ENCODE measurements around the gene FAU. TPM values are rescaled to one million over a fixed set of nuclear protein-coding genes. Genes with fewer than 3 reads are reported as not detected.

The FAU gene
- total and polyA plus RNA-seq, 2 of the 13 experiments (the other 11 are each of a cell fraction or from before 2014, with no cell fraction given), result 374 to 869 TPM

- TF ChIP-seq MAFG (CRISPR knock-in tag; IDR thresholded peaks at IDR 0.05), result no peak
- 0 out of 2 replicates have a peak, but pooled peaks have one; percentile 19 for TF ChIP-seq ZNF275 (CRISPR knock-in tag; IDR thresholded peaks at IDR 0.05; ENCODE audit: borderline replicate concordance)
- peak; percentile 42; the same call in 1 of the 2 replicates for TF ChIP-seq ZFP41 (CRISPR knock-in tag; IDR thresholded peaks at IDR 0.05; ENCODE audit: borderline replicate concordance)
- TF ChIP-seq SNAPC4 (CRISPR knock-in tag; IDR thresholded peaks at IDR 0.05), result peak; percentile 52; the same call in 1 of the 2 replicates
- no peak for TF ChIP-seq THRA (CRISPR knock-in tag; IDR thresholded peaks at IDR 0.05; ENCODE audit: borderline replicate concordance)
- peak; percentile 83; the same call in 1 of the 2 replicates for TF ChIP-seq EED (CRISPR knock-in tag; IDR thresholded peaks at IDR 0.05)
- peak; percentile 66 for TF ChIP-seq ZNF883 (CRISPR knock-in tag; IDR thresholded peaks at IDR 0.05; ENCODE audit: not compliant biosample characterization)
- 0 out of 2 replicates have a peak, but pooled peaks have one; percentile 41 for TF ChIP-seq KLF11 (CRISPR knock-in tag; IDR thresholded peaks at IDR 0.05)
- no peak for TF ChIP-seq ZNF382 (CRISPR knock-in tag; IDR thresholded peaks at IDR 0.05; ENCODE audit: borderline replicate concordance)
- peak; percentile 84; the same call in 1 of the 2 replicates for TF ChIP-seq MYC (CRISPR knock-in tag; IDR thresholded peaks at IDR 0.05; ENCODE audit: borderline replicate concordance)
- no peak for TF ChIP-seq KLF13 (CRISPR knock-in tag; IDR thresholded peaks at IDR 0.05)
- peak; percentile 13; the same call in 1 of the 2 replicates for TF ChIP-seq ZNF709 (CRISPR knock-in tag; IDR thresholded peaks at IDR 0.05)
- TF ChIP-seq BHLHE40 (IDR thresholded peaks at IDR 0.05; ENCODE audit: low read length), result peak; percentile 13; the same call in 1 of the 2 replicates
- TF ChIP-seq NPAS2 (CRISPR knock-in tag; IDR thresholded peaks at IDR 0.05; ENCODE audit: borderline replicate concordance), result no peak
- peak; percentile 65 for TF ChIP-seq ZNF777 (CRISPR knock-in tag; IDR thresholded peaks at IDR 0.05)
- TF ChIP-seq THAP8 (CRISPR knock-in tag; IDR thresholded peaks at IDR 0.05; ENCODE audit: borderline replicate concordance), result no peak
- TF ChIP-seq ZNF772 (CRISPR knock-in tag; IDR thresholded peaks at IDR 0.05), result peak; percentile 92
- no peak for TF ChIP-seq PAF1 (CRISPR knock-in tag; IDR thresholded peaks at IDR 0.05)
- peak; percentile 57; the same call in 1 of the 2 replicates for TF ChIP-seq RFX5 (IDR thresholded peaks at IDR 0.05; ENCODE audit: low read depth, low read length)
- no peak for TF ChIP-seq ZNF557 (CRISPR knock-in tag; IDR thresholded peaks at IDR 0.05)
- TF ChIP-seq KLF12 (CRISPR knock-in tag; IDR thresholded peaks at IDR 0.05; ENCODE audit: borderline replicate concordance), result 0 out of 2 replicates have a peak, but pooled peaks have one; percentile 44
These were observed at the start of gene FAU, which contains the start of gene MRPL49 (continued) for GRCh38 chr11:65121865-65122696.

All from HepG2 (cell line).